A549 (cell line): ENCODE measurements around the gene GINS2.

Experiments used
- CTCF ChIP-seq: fragments of >200 bp; sonication (Bioruptor Twin); formaldehyde crosslinking; IDR thresholded peaks from 3 replicates; pipeline ENCODE4 v1.5.1; 2016
- ESRRA ChIP-seq: fragments of 150-350 bp; IDR thresholded peaks from 2 replicates; pipeline ENCODE4 v1.6.1; 2014; ENCODE audit warnings: mild to moderate bottlenecking, low read length, borderline replicate concordance
- HMGXB4 ChIP-seq: fragments of 250-450 bp; sonication (Bioruptor Pico); IDR thresholded peaks from 2 replicates; pipeline ENCODE4 v1.5.0; 2021; ENCODE audit warnings: mild to moderate bottlenecking, moderate library complexity, borderline replicate concordance
- MAX ChIP-seq: IDR thresholded peaks from 2 replicates; pipeline ENCODE4 v1.6.1; 2012
- MYC ChIP-seq: IDR thresholded peaks from 2 replicates; pipeline ENCODE4 v1.6.1; 2012; ENCODE audit warnings: mild to moderate bottlenecking, inconsistent platforms, low read length, improper control_type of control experiment, borderline replicate concordance
- POLR2A ChIP-seq: IDR thresholded peaks from 2 replicates; pipeline ENCODE4 v1.6.1; 2012; ENCODE audit warnings: mild to moderate bottlenecking, low read length
- REST ChIP-seq: fragments of 200-600 bp; sonication (generic); IDR thresholded peaks from 2 replicates; pipeline ENCODE4 v1.6.1; 2016; ENCODE audit warnings: antibody characterized with exemption, mild to moderate bottlenecking, moderate library complexity
- RFX5 ChIP-seq: fragments of 450-650 bp; IDR thresholded peaks from 2 replicates; pipeline ENCODE4 v1.7.1; 2014; ENCODE audit warnings: antibody characterized with exemption, mild to moderate bottlenecking, moderate library complexity

- no peak for TF ChIP-seq RFX5
- no peak for TF ChIP-seq POLR2A
- no peak for TF ChIP-seq CTCF
- TF ChIP-seq ESRRA: no peak
- no peak for TF ChIP-seq MYC
- no peak for TF ChIP-seq REST
- no peak for TF ChIP-seq HMGXB4
- TF ChIP-seq MAX: no peak
Observed at GRCh38 chr16:85650844-85651628, 37.7 kb downstream of the GINS2 start.
